Measurements from ENCODE around the gene ZNF804A.

The ZNF804A gene

GRCh38 chr2:184577743-184578142, 20.6 kb upstream of the ZNF804A start:
- FAIRE-seq = no peak
- TF ChIP-seq POLR2A (IDR thresholded peaks at IDR 0.05; ENCODE audit: low read depth, low read length) (no peak), TAF1 (IDR thresholded peaks at IDR 0.05; ENCODE audit: borderline replicate concordance, low read depth, low read length) (no peak), POLR2AphosphoS5 (IDR thresholded peaks at IDR 0.05; ENCODE audit: low read depth, low read length) (no peak)
- no peak for DNase-seq (ENCODE audit: insufficient read length)

DNA sequence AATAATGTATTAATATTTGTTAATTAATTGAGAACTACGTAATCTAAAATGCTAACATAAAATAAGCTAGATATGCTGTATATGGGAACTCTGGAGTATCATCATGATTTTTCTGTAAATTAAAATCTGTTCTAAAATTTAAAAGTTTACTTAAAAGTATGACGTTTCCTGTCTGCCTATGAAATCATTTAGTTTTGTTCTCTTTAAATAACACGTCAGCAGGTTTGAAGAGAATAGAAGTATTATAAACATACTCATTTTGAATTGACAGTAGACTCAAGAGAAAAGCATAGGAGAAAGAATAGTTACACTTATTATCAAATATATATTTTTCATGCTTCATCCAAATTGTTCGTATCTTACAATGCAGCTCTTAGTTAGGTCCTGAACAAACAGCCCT, 19.1 kb upstream of the ZNF804A start:
- TF ChIP-seq POLR2A (IDR thresholded peaks at IDR 0.05; ENCODE audit: low read depth, low read length) (no peak), TAF1 (IDR thresholded peaks at IDR 0.05; ENCODE audit: borderline replicate concordance, low read depth, low read length) (no peak), POLR2AphosphoS5 (IDR thresholded peaks at IDR 0.05; ENCODE audit: low read depth, low read length) (no peak)
- DNase-seq (ENCODE audit: insufficient read length) (no peak), FAIRE-seq (no peak)

DNA sequence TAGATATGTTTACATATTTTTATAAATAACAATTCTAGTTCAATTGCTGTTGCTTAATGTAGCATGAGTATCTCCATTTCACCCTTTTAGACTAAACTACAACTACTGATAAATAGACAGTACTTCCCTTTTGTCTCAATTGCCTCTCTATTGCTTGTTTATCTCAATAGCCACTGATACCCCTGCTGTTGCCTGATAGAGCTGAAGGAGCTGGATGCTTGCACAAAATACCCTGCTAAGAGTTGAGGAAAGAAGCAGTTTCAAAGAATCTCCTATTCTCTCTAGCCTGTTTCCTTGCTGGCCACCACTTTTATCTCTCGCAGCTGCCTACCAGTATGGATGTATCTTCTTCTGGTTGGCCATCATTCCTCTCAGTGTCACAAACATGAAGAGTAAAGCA, 16.9 kb upstream of the ZNF804A start:
- TF ChIP-seq POLR2AphosphoS5 (IDR thresholded peaks at IDR 0.05; ENCODE audit: low read depth, low read length) (no peak), TAF1 (IDR thresholded peaks at IDR 0.05; ENCODE audit: borderline replicate concordance, low read depth, low read length) (no peak), POLR2A (IDR thresholded peaks at IDR 0.05; ENCODE audit: low read depth, low read length) (no peak)
- DNase-seq (ENCODE audit: insufficient read length) (no peak), FAIRE-seq (no peak)

GRCh38 chr2:184589261-184589660, 9.1 kb upstream of the ZNF804A start:
- FAIRE-seq (no peak), DNase-seq (ENCODE audit: insufficient read length) (no peak)
- TF ChIP-seq TAF1 (IDR thresholded peaks at IDR 0.05; ENCODE audit: borderline replicate concordance, low read depth, low read length) (no peak), POLR2A (IDR thresholded peaks at IDR 0.05; ENCODE audit: low read depth, low read length) (no peak), POLR2AphosphoS5 (IDR thresholded peaks at IDR 0.05; ENCODE audit: low read depth, low read length) (no peak)

GRCh38 chr2:184596819-184597411, 1.4 kb upstream of the ZNF804A start:
- no peak for DNase-seq (ENCODE audit: insufficient read length)

GRCh38 chr2:184597571-184597991, 748 bp upstream of the ZNF804A start:
- TF ChIP-seq TAF1 (IDR thresholded peaks at IDR 0.05; ENCODE audit: borderline replicate concordance, low read depth, low read length) (no peak), POLR2A (IDR thresholded peaks at IDR 0.05; ENCODE audit: low read depth, low read length) (no peak), POLR2AphosphoS5 (IDR thresholded peaks at IDR 0.05; ENCODE audit: low read depth, low read length) (no peak)
- DNase-seq (ENCODE audit: insufficient read length) (no peak), FAIRE-seq (no peak)

More at GRCh38 chr2:184596819-184597411, 1.4 kb upstream of the ZNF804A start:
- FAIRE-seq = peak; percentile 67
- TF ChIP-seq POLR2AphosphoS5 (IDR thresholded peaks at IDR 0.05; ENCODE audit: low read depth, low read length) (no peak), TAF1 (IDR thresholded peaks at IDR 0.05; ENCODE audit: borderline replicate concordance, low read depth, low read length) (no peak), POLR2A (IDR thresholded peaks at IDR 0.05; ENCODE audit: low read depth, low read length) (no peak)

GRCh38 chr2:184598002-184598315, 370 bp upstream of the ZNF804A start:
- no peak for DNase-seq (ENCODE audit: insufficient read length)
- no peak for FAIRE-seq
- no peak for TF ChIP-seq POLR2A (IDR thresholded peaks at IDR 0.05; ENCODE audit: low read depth, low read length)
- TF ChIP-seq TAF1 (IDR thresholded peaks at IDR 0.05; ENCODE audit: borderline replicate concordance, low read depth, low read length) = no peak
- no peak for TF ChIP-seq POLR2AphosphoS5 (IDR thresholded peaks at IDR 0.05; ENCODE audit: low read depth, low read length)

DNA sequence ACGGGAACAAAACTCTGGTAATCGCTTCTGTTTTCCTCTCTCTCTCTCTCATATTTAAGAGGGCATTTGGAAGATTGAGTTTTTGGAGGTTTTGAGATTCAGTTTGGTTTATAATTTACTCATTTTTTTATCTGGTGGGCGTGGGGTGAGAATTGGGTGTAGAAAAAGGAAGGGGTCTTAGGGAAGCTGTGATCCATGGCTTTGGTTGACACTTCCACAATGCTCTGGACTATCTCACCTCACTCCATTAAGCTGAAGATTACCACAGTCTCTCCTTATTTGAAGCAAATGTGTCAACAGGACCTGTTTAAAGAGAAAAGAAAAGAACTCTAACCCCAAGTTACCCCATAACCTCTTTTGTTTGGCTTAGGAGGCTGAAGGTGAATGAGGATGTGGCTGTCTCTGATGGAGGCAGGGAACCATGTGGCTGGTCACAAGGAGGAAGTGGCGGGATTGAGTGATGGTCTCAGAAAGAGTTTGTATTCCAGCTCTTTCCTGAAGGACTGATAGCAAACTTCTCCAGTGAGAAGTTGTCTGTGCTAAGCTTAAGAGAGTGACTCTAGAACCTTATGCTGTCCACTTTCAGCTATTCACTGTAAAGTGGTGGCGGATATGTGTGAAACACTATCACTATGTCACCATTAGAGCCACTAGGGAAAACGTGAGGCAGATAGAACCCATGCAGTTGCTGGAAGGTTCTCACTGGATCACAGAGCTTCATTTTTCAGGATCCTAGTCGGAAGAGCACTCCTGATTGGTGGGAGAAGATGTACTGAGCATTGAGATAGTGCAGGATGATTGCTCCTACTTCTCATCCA, 934 bp downstream of the ZNF804A start:
- no peak for DNase-seq (ENCODE audit: insufficient read length)
- TF ChIP-seq TAF1 (IDR thresholded peaks at IDR 0.05; ENCODE audit: borderline replicate concordance, low read depth, low read length) (no peak), POLR2A (IDR thresholded peaks at IDR 0.05; ENCODE audit: low read depth, low read length) (no peak), POLR2AphosphoS5 (IDR thresholded peaks at IDR 0.05; ENCODE audit: low read depth, low read length) (no peak)
- FAIRE-seq = peak; percentile 60

- no peak for TF ChIP-seq POLR2AphosphoS5 (IDR thresholded peaks at IDR 0.05; ENCODE audit: low read depth, low read length)
- DNase-seq (ENCODE audit: insufficient read length) (no peak), FAIRE-seq (peak; percentile 60)
Observed at GRCh38 chr2:184599872-184600222, 1.5 kb downstream of the ZNF804A start.

DNA sequence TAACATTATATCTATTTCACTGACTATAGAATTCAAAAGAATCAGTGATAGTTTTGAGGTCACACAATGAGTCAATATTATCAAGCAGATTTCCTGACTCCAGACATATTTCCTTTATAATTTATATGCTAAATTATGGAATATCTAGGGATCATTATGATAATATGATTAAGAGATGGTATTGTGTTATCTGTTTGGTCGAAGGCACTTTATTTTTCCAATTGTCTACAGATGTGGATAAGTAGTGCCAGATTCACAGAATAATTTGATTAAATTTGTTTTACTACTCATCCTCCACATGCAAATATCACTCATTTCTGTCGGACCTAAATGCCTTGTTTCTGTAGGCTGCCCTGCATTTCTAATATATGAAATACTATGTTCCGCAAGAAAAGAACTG, 4.4 kb downstream of the ZNF804A start:
- TF ChIP-seq POLR2AphosphoS5 (IDR thresholded peaks at IDR 0.05; ENCODE audit: low read depth, low read length) (no peak), POLR2A (IDR thresholded peaks at IDR 0.05; ENCODE audit: low read depth, low read length) (no peak), TAF1 (IDR thresholded peaks at IDR 0.05; ENCODE audit: borderline replicate concordance, low read depth, low read length) (no peak)
- DNase-seq (ENCODE audit: insufficient read length) (no peak), FAIRE-seq (no peak)

GRCh38 chr2:184610891-184611290, 12.6 kb downstream of the ZNF804A start:
- no peak for TF ChIP-seq POLR2AphosphoS5 (IDR thresholded peaks at IDR 0.05; ENCODE audit: low read depth, low read length)
- no peak for TF ChIP-seq TAF1 (IDR thresholded peaks at IDR 0.05; ENCODE audit: borderline replicate concordance, low read depth, low read length)
- no peak for TF ChIP-seq POLR2A (IDR thresholded peaks at IDR 0.05; ENCODE audit: low read depth, low read length)
- DNase-seq (ENCODE audit: insufficient read length) = no peak
- FAIRE-seq = no peak

DNA sequence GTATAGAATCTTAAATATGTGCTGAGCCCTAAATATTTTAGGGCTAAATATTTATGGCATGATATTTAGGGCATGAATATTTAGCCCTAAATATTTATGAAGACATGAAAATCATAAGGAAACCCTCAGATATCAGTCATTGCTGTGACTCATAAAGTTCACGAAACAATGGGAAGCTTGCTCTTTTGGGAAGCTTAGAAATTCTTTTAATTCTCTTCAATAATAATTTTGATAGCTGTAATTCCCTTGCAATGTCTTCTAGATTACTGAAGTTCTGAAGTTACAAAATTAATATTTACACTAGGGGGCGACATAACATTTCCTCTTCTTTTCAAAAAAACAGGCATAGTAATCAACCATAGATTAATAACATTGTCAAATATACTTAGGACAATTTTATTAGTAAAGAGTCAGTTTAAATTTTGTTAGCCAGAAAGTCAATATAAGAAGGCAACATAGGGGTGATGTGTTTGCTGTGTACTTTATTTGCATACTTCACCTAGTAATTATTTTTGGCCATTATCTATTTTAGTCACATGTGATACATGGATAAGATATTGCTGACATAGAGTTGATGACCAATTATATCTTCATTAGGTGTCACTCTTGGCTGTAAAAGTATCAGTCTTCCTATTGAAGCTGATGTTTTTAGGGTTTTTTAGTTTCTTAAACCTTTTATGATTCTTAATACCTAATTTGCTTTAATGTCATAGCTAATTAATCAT, 13.2 kb downstream of the ZNF804A start:
- peak; percentile 51 for FAIRE-seq
- TF ChIP-seq TAF1 (IDR thresholded peaks at IDR 0.05; ENCODE audit: borderline replicate concordance, low read depth, low read length) (no peak), POLR2AphosphoS5 (IDR thresholded peaks at IDR 0.05; ENCODE audit: low read depth, low read length) (no peak), POLR2A (IDR thresholded peaks at IDR 0.05; ENCODE audit: low read depth, low read length) (no peak)
- DNase-seq (ENCODE audit: insufficient read length) = no peak
